Endodermal cell (in vitro differentiated cells): Measurements from ENCODE around the gene COX7A2L. TPM values are rescaled to one million over a fixed set of nuclear protein-coding genes. Genes with fewer than 3 reads are reported as not detected.

Experiments
- DNase-seq: peaks from one replicate; pipeline ENCODE4 v3.0.0-alpha.2; 2017
- H3K27ac ChIP-seq: 2 replicates; pipeline ENCODE4 v1.5.1; 2013; ENCODE audit warnings: mild to moderate bottlenecking, low read depth, low read length, moderate library complexity
- H3K27me3 ChIP-seq: 2 replicates; pipeline ENCODE4 v1.6.1; 2013; ENCODE audit warnings: mild to moderate bottlenecking, low read length, moderate library complexity; ENCODE audit not compliant: insufficient read depth, control insufficient read depth, poor library complexity, severe bottlenecking
- H3K36me3 ChIP-seq: 2 replicates; pipeline ENCODE4 v1.7.0; 2013; ENCODE audit warnings: mild to moderate bottlenecking, low read length, moderate library complexity; ENCODE audit not compliant: control insufficient read depth, insufficient read depth
- H3K4me1 ChIP-seq: one replicate; pipeline ENCODE4 v1.7.0; 2013; ENCODE audit warnings: low read length; ENCODE audit not compliant: control insufficient read depth, insufficient read depth
- H3K4me3 ChIP-seq: 2 replicates; pipeline ENCODE4 v1.5.1; 2013; ENCODE audit warnings: mild to moderate bottlenecking, low read length, moderate library complexity
- H3K9ac ChIP-seq: 2 replicates; pipeline ENCODE4 v1.6.1; 2013; ENCODE audit warnings: mild to moderate bottlenecking, low read length, moderate library complexity; ENCODE audit not compliant: poor library complexity, severe bottlenecking; ENCODE audit errors: extremely low read depth
- H3K9me3 ChIP-seq: 2 replicates; pipeline ENCODE4 v1.6.1; 2013; ENCODE audit warnings: mild to moderate bottlenecking, low read length, moderate library complexity; ENCODE audit not compliant: control insufficient read depth
- H3K27ac Mint-ChIP-seq: 2 replicates; pipeline ENCODE4 v1.8.0; 2020; ENCODE audit warnings: mixed read lengths
- H3K27me3 Mint-ChIP-seq: 2 replicates; pipeline ENCODE4 v1.8.0; 2021; ENCODE audit warnings: mild to moderate bottlenecking, mixed read lengths; ENCODE audit not compliant: insufficient read depth
- H3K36me3 Mint-ChIP-seq: 2 replicates; pipeline ENCODE4 v1.8.0; 2020; ENCODE audit warnings: low read depth, mixed read lengths
- H3K4me1 Mint-ChIP-seq: 2 replicates; pipeline ENCODE4 v1.8.0; 2020; ENCODE audit warnings: mixed read lengths
- H3K4me3 Mint-ChIP-seq: 2 replicates; pipeline ENCODE4 v1.8.0; 2020; ENCODE audit warnings: mild to moderate bottlenecking, moderate library complexity, mixed read lengths
- H3K9me3 Mint-ChIP-seq: 2 replicates; pipeline ENCODE4 v1.8.0; 2020; ENCODE audit warnings: mild to moderate bottlenecking, mixed read lengths
- WGBS, 2 experiments: methylation state at CpG; one replicate each; pipeline versions ENCODE4 v1.1.5 to v1.1.7; 2013; ENCODE audit warnings: missing lambda C conversion rate in 2 of 2, mixed read lengths in 1 of 2; ENCODE audit not compliant: insufficient coverage in 1 of 2, insufficient read length in 1 of 2; 5-methylcytosine and 5-hydroxymethylcytosine counted together
- total RNA-seq, 2 donors: library from RNA; stranded (reverse); fragmentation: NEBNext Ultra II Directional in 1 of 2; extraction: Animal tissue kit (Norgen Biotek cat#: 25700) in 1 of 2; gene quantifications; 2 replicates in 1 of 2; 3 replicates in 1 of 2; pipeline ENCODE4 v1.2.1, GENCODE V29; 2021
- TF ChIP-seq, protein P1 (sequence below): fragments of 200-600 bp; sonication (generic); conservative IDR thresholded peaks from 2 replicates; pipeline ENCODE4 v1.5.0; 2021; ENCODE audit warnings: antibody characterized with exemption, mild to moderate bottlenecking

COX7A2L gene
- total RNA-seq, 2 donors from 2014 or later: 113 to 117 TPM

DNA sequence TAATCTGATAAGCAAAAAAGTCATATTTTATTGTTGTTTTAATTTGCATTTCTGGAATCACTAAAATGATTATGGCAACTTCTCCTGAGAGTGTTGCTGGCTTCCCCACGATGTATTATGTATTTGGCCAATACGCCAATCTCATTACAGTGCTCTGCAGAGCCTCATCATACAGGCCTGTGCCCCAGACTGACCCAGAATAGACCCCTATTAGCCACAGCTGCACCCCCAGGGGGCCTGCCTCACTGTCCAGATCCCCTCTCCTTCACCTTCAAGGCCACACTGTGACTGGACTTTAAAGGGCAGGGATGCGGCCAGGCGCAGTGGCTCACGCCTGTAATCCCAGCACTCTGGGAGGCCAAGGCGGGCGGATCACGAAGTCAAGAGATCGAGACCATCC lies 17.4 kb upstream of the COX7A2L start:
- H3K27ac Mint-ChIP-seq: no peak overlapping the region
- no peaks in the 10 kb centered on the region for H3K27me3 Mint-ChIP-seq

DNA sequence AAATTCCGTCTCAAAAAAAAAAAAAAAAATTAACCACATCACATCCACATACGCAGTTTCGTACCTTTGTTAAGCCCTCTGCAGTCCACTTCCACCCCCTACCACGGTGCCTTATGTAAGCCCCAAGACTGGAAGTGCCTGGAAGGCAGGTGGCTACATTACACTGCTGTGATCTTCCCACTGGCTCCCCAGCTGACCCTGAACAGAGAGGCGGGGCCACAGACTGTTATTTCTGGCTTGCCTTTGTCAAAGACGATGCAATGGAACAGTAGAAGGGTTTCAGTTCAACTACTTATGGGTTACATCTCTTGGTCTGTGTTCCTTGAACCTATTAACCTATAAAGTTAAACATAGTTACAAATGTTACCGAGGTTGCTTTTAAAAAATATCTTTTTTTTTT lies 15.7 kb upstream of the COX7A2L start:
- WGBS, 2 experiments: 92 to 100% methylated on average over 1 to 6 of the region's 7 CpGs
- no peak for DNase-seq
- no peaks in the 10 kb centered on the region for H3K36me3 ChIP-seq
- no peaks in the 10 kb centered on the region for H3K9me3 ChIP-seq
- Mint-ChIP-seq H3K9me3 (no peaks in the 10 kb centered on the region), H3K27ac (no peak overlapping the region), H3K4me1 (peaks cover 2% of the 10 kb centered on the region), H3K4me3 (no peak overlapping the region), H3K27me3 (no peaks in the 10 kb centered on the region), H3K36me3 (no peaks in the 10 kb centered on the region)
- H3K4me3 ChIP-seq: no peak overlapping the region
- H3K27me3 ChIP-seq: no peaks in the 10 kb centered on the region
- no peak overlapping the region for H3K27ac ChIP-seq
- H3K9ac ChIP-seq: no peak overlapping the region
- H3K4me1 ChIP-seq: no peaks in the 10 kb centered on the region
- TF ChIP-seq, protein P1, sequence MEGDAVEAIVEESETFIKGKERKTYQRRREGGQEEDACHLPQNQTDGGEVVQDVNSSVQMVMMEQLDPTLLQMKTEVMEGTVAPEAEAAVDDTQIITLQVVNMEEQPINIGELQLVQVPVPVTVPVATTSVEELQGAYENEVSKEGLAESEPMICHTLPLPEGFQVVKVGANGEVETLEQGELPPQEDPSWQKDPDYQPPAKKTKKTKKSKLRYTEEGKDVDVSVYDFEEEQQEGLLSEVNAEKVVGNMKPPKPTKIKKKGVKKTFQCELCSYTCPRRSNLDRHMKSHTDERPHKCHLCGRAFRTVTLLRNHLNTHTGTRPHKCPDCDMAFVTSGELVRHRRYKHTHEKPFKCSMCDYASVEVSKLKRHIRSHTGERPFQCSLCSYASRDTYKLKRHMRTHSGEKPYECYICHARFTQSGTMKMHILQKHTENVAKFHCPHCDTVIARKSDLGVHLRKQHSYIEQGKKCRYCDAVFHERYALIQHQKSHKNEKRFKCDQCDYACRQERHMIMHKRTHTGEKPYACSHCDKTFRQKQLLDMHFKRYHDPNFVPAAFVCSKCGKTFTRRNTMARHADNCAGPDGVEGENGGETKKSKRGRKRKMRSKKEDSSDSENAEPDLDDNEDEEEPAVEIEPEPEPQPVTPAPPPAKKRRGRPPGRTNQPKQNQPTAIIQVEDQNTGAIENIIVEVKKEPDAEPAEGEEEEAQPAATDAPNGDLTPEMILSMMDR: no peak

More for the DNA sequence above, 17.4 kb upstream of the COX7A2L start:
- Histone ChIP-seq H3K27me3 (no peaks in the 10 kb centered on the region), H3K9ac (no peak overlapping the region), H3K4me1 (no peaks in the 10 kb centered on the region), H3K4me3 (no peak overlapping the region), H3K36me3 (no peaks in the 10 kb centered on the region), H3K9me3 (no peaks in the 10 kb centered on the region), H3K27ac (no peak overlapping the region)
- Mint-ChIP-seq H3K36me3 (no peaks in the 10 kb centered on the region), H3K4me1 (peaks cover 4% of the 10 kb centered on the region), H3K4me3 (no peak overlapping the region), H3K9me3 (no peaks in the 10 kb centered on the region)
- TF ChIP-seq, protein P1: no peak
- DNase-seq: peak; percentile 1
- 99 to 100% methylated on average over 2 to 6 of the region's 9 CpGs for WGBS, 2 experiments

DNA sequence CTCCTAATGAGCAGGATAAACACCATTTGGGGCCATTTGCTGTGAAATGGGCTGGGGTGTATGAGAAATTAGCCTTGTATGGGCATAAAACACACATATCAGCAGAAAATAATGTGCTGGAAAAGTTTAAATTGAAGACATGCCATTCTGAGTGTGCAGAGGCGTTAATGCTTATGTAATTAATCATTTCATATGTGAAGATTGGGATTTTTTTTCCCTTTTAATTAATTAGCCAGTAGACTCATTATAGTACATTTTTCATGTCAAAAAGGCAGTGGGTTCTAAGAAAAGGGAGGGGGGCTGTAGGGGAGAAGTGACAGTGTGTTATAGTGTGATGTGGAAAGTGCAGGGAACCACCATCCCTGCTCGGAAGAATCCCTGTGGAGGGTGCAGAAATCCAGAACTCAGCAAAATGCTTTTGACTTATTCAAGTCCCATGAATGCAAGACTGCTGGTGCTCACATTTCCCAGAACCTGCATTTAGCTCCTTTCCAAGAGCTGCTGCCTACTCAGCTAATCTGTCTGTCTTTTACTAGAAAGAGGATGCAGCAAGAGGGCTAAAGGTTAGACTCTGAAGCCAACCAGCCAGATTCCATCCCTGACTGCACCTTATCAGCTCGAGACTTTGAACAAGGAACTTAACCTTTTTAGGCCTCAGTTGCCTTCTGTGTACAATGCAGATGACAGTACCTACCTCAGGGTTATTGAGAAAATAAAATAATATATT lies 11.6 kb upstream of the COX7A2L start:
- H3K9me3 Mint-ChIP-seq: no peaks in the 10 kb centered on the region

More for the DNA sequence above, 11.6 kb upstream of the COX7A2L start:
- Histone ChIP-seq H3K27ac (no peak overlapping the region), H3K9me3 (no peaks in the 10 kb centered on the region), H3K4me1 (peaks cover 10% of the 10 kb centered on the region), H3K9ac (no peak overlapping the region), H3K36me3 (no peaks in the 10 kb centered on the region), H3K27me3 (no peaks in the 10 kb centered on the region), H3K4me3 (no peak overlapping the region)
- Mint-ChIP-seq H3K27me3 (no peaks in the 10 kb centered on the region), H3K36me3 (no peaks in the 10 kb centered on the region), H3K4me3 (no peak overlapping the region), H3K4me1 (peaks cover 15% of the 10 kb centered on the region), H3K27ac (no peak overlapping the region)
- 60 to 66% methylated on average over 2 to 3 of the region's 3 CpGs for WGBS, 2 experiments
- peak; percentile 11 for DNase-seq
- TF ChIP-seq, protein P1: no peak
